SK-N-SH treated with all-trans-retinoic acid at 6 μM for 48 hours (cell line): ENCODE results near the gene GRIA1.
A peak's percentile ranks its signal among the peaks of the same experiment; 100 is the strongest.

Experiments used
- ATAC-seq: fragments of 200-7000 bp; cut with Tn5 transposase; 3 replicates; pipeline ENCODE4 v1.9.1; 2020; ENCODE audit warnings: mild to moderate bottlenecking, moderate library complexity
- ARNTL ChIP-seq: fragments of 450-650 bp; formaldehyde crosslinking; IDR thresholded peaks from 2 replicates; pipeline ENCODE4 v1.5.0; 2020; ENCODE audit warnings: low read depth, mild to moderate bottlenecking, moderate library complexity, borderline replicate concordance
- CREB5 ChIP-seq: fragments of 250-450 bp; sonication (Bioruptor Pico); IDR thresholded peaks from 2 replicates; pipeline ENCODE4 v1.5.1; 2020; ENCODE audit warnings: low read depth, mild to moderate bottlenecking, moderate library complexity
- CSDC2 ChIP-seq: fragments of 250-450 bp; sonication (Bioruptor Pico); IDR thresholded peaks from 2 replicates; pipeline ENCODE4 v1.5.0; 2020; ENCODE audit warnings: mild to moderate bottlenecking, moderate library complexity
- CSRNP3 ChIP-seq: fragments of 250-450 bp; sonication (Bioruptor Pico); IDR thresholded peaks from 2 replicates; pipeline ENCODE4 v1.5.1; 2021; ENCODE audit warnings: mild to moderate bottlenecking, moderate library complexity
- ESRRG ChIP-seq: fragments of 250-450 bp; sonication (Bioruptor Pico); IDR thresholded peaks from 2 replicates; pipeline ENCODE4 v1.6.1; 2021; ENCODE audit warnings: mild to moderate bottlenecking
- GLIS3 ChIP-seq: fragments of 250-450 bp; sonication (Bioruptor Pico); IDR thresholded peaks from 2 replicates; pipeline ENCODE4 v1.5.0; 2020; ENCODE audit warnings: mild to moderate bottlenecking, moderate library complexity
- ISL1 ChIP-seq: fragments of 250-450 bp; sonication (Bioruptor Pico); IDR thresholded peaks from 2 replicates; pipeline ENCODE4 v2.1.2; 2022; ENCODE audit warnings: mild to moderate bottlenecking, moderate library complexity
- OSR1 ChIP-seq: fragments of 250-450 bp; sonication (Bioruptor Pico); IDR thresholded peaks from 2 replicates; pipeline ENCODE4 v1.8.0; 2022; ENCODE audit warnings: moderate library complexity, mild to moderate bottlenecking, inconsistent platforms
- PATZ1 ChIP-seq: fragments of 250-450 bp; sonication (Bioruptor Pico); IDR thresholded peaks from 2 replicates; pipeline ENCODE4 v1.8.0; 2020; ENCODE audit warnings: mild to moderate bottlenecking, moderate library complexity, borderline replicate concordance
- POU6F1 ChIP-seq: fragments of 250-450 bp; sonication (Bioruptor Pico); IDR thresholded peaks from 2 replicates; pipeline ENCODE4 v1.8.0; 2021; ENCODE audit warnings: low read depth, mild to moderate bottlenecking, moderate library complexity, borderline replicate concordance
- PPARA ChIP-seq: fragments of 250-450 bp; sonication (Bioruptor Pico); IDR thresholded peaks from 2 replicates; pipeline ENCODE4 v1.5.0; 2020; ENCODE audit warnings: mild to moderate bottlenecking, borderline replicate concordance
- RARB ChIP-seq: fragments of 250-450 bp; sonication (Bioruptor Pico); IDR thresholded peaks from 2 replicates; pipeline ENCODE4 v1.8.0; 2021; ENCODE audit warnings: mild to moderate bottlenecking, moderate library complexity
- SNAI2 ChIP-seq: fragments of 250-450 bp; sonication (Bioruptor Pico); IDR thresholded peaks from 2 replicates; pipeline ENCODE4 v1.5.0; 2020; ENCODE audit warnings: mild to moderate bottlenecking, moderate library complexity
- TOX ChIP-seq: fragments of 250-450 bp; sonication (Bioruptor Pico); IDR thresholded peaks from 2 replicates; pipeline ENCODE4 v1.8.0; 2021; ENCODE audit warnings: mild to moderate bottlenecking, moderate library complexity, borderline replicate concordance
- ZC3H10 ChIP-seq: fragments of 250-450 bp; sonication (Bioruptor Pico); IDR thresholded peaks from 2 replicates; pipeline ENCODE4 v1.5.1; 2021; ENCODE audit warnings: mild to moderate bottlenecking, moderate library complexity
- ZFP3 ChIP-seq: fragments of 250-450 bp; sonication (Bioruptor Pico); IDR thresholded peaks from 2 replicates; pipeline ENCODE4 v1.5.0; 2020; ENCODE audit warnings: mild to moderate bottlenecking, moderate library complexity
- ZNF565 ChIP-seq: fragments of 450-650 bp; formaldehyde crosslinking; conservative IDR thresholded peaks from 2 replicates; pipeline ENCODE4 v1.5.0; 2020; ENCODE audit warnings: low read depth, mild to moderate bottlenecking, moderate library complexity
- ZNF70 ChIP-seq: fragments of 450-650 bp; formaldehyde crosslinking; IDR thresholded peaks from 2 replicates; pipeline ENCODE4 v1.5.0; 2020; ENCODE audit warnings: mild to moderate bottlenecking, moderate library complexity
- ZNF8 ChIP-seq: fragments of 450-650 bp; formaldehyde crosslinking; IDR thresholded peaks from 2 replicates; pipeline ENCODE4 v1.5.0; 2020; ENCODE audit warnings: mild to moderate bottlenecking, moderate library complexity
- TF ChIP-seq, protein P1 (sequence below): fragments of 250-450 bp; sonication (Bioruptor Pico); IDR thresholded peaks from 2 replicates; pipeline ENCODE4 v1.5.0; 2020; ENCODE audit warnings: mild to moderate bottlenecking, moderate library complexity

Gene GRIA1

GRCh38 chr5:153816870-153817269, 326.4 kb downstream of the GRIA1 start:
- peak; percentile 82 for ATAC-seq
- TF ChIP-seq ZNF8 (CRISPR knock-in tag) = no peak
- TF ChIP-seq ZNF70 (CRISPR knock-in tag) = no peak
- TF ChIP-seq CSDC2 = no peak
- TF ChIP-seq, all 23 proteins: peak for 0

DNA sequence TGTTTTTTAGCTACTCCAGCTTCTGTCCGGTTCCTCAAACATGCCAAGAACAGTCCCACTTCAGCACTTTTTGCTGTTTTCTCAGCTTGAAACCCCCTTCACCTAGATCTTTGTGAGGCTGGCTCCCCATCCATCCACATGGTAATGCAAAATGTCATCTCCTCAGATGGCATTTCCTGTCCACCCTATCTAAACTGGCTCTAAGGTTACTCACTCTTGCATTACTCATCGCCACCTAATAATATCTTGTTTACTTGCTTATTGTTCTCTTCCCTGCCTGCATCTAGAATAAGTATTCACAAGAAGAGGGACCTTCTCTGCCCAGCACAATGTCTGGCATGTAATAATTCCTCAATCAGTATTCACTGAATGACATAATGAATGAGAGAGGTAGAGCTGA, 328.2 kb downstream of the GRIA1 start:
- no peak for TF ChIP-seq CREB5
- TF ChIP-seq ZNF70 (CRISPR knock-in tag) = no peak
- peak; percentile 59 for ATAC-seq

DNA sequence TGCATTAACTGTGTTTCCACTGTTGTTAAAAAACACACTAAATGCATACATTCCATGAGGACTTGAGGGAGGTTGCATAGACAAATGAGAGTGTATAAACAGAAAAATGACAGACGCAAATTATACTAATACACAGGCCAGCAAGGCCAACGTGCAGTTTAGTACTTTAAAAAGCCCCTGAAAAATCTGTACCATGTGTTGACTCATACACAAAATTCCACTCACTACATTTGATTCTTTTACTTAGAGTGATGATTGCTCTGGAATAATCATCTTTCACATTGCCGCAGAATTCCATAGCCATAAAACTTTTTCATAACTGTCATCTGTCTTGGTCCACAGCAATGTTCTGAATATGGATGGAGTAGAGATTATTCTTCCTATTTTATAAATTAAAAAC, 332.6 kb downstream of the GRIA1 start:
- TF ChIP-seq ZNF70 (CRISPR knock-in tag) (no peak), CSDC2 (no peak), ISL1 (CRISPR knock-in tag) (no peak), ZFP3 (CRISPR knock-in tag) (no peak), POU6F1 (CRISPR knock-in tag) (no peak), ZC3H10 (no peak), CREB5 (no peak), ZNF565 (no peak), PATZ1 (no peak), ARNTL (CRISPR knock-in tag) (no peak), ESRRG (CRISPR knock-in tag) (no peak), OSR1 (CRISPR knock-in tag) (no peak), RARB (CRISPR knock-in tag) (no peak), PPARA (CRISPR knock-in tag) (no peak), ZNF8 (CRISPR knock-in tag) (no peak), GLIS3 (CRISPR knock-in tag) (no peak), CSRNP3 (CRISPR knock-in tag) (no peak), TOX (CRISPR knock-in tag) (no peak), SNAI2 (no peak)
- TF ChIP-seq, protein P1, sequence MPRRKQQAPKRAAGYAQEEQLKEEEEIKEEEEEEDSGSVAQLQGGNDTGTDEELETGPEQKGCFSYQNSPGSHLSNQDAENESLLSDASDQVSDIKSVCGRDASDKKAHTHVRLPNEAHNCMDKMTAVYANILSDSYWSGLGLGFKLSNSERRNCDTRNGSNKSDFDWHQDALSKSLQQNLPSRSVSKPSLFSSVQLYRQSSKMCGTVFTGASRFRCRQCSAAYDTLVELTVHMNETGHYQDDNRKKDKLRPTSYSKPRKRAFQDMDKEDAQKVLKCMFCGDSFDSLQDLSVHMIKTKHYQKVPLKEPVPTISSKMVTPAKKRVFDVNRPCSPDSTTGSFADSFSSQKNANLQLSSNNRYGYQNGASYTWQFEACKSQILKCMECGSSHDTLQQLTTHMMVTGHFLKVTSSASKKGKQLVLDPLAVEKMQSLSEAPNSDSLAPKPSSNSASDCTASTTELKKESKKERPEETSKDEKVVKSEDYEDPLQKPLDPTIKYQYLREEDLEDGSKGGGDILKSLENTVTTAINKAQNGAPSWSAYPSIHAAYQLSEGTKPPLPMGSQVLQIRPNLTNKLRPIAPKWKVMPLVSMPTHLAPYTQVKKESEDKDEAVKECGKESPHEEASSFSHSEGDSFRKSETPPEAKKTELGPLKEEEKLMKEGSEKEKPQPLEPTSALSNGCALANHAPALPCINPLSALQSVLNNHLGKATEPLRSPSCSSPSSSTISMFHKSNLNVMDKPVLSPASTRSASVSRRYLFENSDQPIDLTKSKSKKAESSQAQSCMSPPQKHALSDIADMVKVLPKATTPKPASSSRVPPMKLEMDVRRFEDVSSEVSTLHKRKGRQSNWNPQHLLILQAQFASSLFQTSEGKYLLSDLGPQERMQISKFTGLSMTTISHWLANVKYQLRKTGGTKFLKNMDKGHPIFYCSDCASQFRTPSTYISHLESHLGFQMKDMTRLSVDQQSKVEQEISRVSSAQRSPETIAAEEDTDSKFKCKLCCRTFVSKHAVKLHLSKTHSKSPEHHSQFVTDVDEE (CRISPR knock-in tag) = no peak
- ATAC-seq = peak; percentile 32; the same call in 2 of the 3 replicates
